ENCODE measurements around the gene CNTROB. TPM values are rescaled to one million over a fixed set of nuclear protein-coding genes. Genes with fewer than 3 reads are reported as not detected.

CNTROB gene
- total and polyA plus RNA-seq, 2 of the 4 experiments (the other 2 are of a cell fraction), result 12.7 to 26.4 TPM

DNA sequence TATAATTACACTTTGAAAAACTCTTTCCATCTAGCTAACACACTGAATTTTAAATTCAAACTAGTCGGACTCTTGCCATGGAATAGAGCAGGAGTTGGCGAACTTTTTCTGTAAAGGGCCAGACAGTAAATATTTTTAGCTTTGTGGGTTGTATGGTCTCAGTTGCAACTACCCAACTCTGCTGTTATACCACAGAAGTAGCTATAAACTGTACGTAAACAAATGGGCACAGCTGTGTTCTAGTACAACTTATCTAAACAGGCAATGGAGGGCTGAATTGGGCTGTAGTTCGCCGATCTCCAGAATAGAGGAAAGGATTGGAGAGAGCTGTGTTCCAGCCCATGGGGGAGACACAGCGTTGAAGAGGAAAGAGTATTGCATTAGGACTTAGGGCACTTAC, 8.7 kb downstream of the CNTROB start:
- Histone ChIP-seq H3K4me3 (ENCODE audit: insufficient read depth, low read depth, low read length) (no peak overlapping the region), H3K27me3 (ENCODE audit: control insufficient read depth, insufficient read depth, low read length) (no peaks in the 10 kb centered on the region), H3K23ac (ENCODE audit: low read depth, low read length) (no peak overlapping the region), H2BK20ac (ENCODE audit: low read depth, low read length) (no peak overlapping the region), H3K56ac (ENCODE audit: extremely low read depth, insufficient read depth, low read length) (no peak overlapping the region), H2BK5ac (ENCODE audit: low read depth, low read length, poor library complexity, severe bottlenecking) (no peak overlapping the region), H4K5ac (ENCODE audit: low read depth, low read length) (no peak overlapping the region), H2BK15ac (ENCODE audit: low read depth, low read length) (no peak overlapping the region), H3K9me1 (ENCODE audit: insufficient read depth, low read length) (no peaks in the 10 kb centered on the region), H3K36me3 (ENCODE audit: control insufficient read depth, insufficient read depth, low read length) (peaks cover 58% of the 10 kb centered on the region), H4K8ac (ENCODE audit: low read depth in 2 of 2, low read length in 2 of 2) (no peak overlapping the region), H3K9me3 (ENCODE audit: control insufficient read depth, insufficient read depth, low read length) (no peaks in the 10 kb centered on the region), H3K27ac (ENCODE audit: insufficient read depth, low read length) (no peak overlapping the region), H3K4me1 (ENCODE audit: control insufficient read depth, insufficient read depth, low read length) (no peaks in the 10 kb centered on the region), H3K9ac (ENCODE audit: low read depth, low read length) (no peak overlapping the region), H3K79me1 (ENCODE audit: low read depth in 1 of 2, low read length in 2 of 2) (peaks cover 6 to 16% of the 10 kb centered on the region in 2 experiments), H2AK9ac (replicated peaks; ENCODE audit: low read depth, low read length, poor library complexity) (no peak overlapping the region), H4K91ac (ENCODE audit: insufficient read depth, low read depth, low read length) (no peak overlapping the region), H2AK5ac (ENCODE audit: low read depth, low read length) (no peak overlapping the region), H4K20me1 (ENCODE audit: insufficient read depth, low read length) (no peaks in the 10 kb centered on the region), H2BK120ac (ENCODE audit: low read depth, low read length) (no peak overlapping the region), H3K4me2 (ENCODE audit: low read depth, low read length) (no peak overlapping the region), H2AFZ (replicated peaks; ENCODE audit: low read length, poor library complexity) (no peak overlapping the region), H3K18ac (ENCODE audit: low read depth, low read length) (no peak overlapping the region), H3K4ac (ENCODE audit: low read depth, low read length) (no peak overlapping the region), H3K14ac (replicated peaks; ENCODE audit: low read depth, low read length) (no peak overlapping the region)
- ChIA-PET CTCF (interaction anchor here (1.1 kb wide), 1 partner anchor 48 kb away, joined by 3 read pairs; no protein-coding TSS in a partner anchor), POLR2A (ENCODE audit: unreplicated experiment) (no interaction called here)
- TF ChIP-seq RCOR1 (IDR thresholded peaks at IDR 0.05; ENCODE audit: insufficient replicate concordance, low read length), result no peak
- TF ChIP-seq, protein P1, sequence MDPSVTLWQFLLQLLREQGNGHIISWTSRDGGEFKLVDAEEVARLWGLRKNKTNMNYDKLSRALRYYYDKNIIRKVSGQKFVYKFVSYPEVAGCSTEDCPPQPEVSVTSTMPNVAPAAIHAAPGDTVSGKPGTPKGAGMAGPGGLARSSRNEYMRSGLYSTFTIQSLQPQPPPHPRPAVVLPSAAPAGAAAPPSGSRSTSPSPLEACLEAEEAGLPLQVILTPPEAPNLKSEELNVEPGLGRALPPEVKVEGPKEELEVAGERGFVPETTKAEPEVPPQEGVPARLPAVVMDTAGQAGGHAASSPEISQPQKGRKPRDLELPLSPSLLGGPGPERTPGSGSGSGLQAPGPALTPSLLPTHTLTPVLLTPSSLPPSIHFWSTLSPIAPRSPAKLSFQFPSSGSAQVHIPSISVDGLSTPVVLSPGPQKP (IDR thresholded peaks at IDR 0.05; ENCODE audit: borderline replicate concordance, low read depth, low read length), result no peak
- no peak for TF ChIP-seq RFX5 (IDR thresholded peaks at IDR 0.05; ENCODE audit: low read depth, low read length)
- TF ChIP-seq SMC3 (IDR thresholded peaks at IDR 0.05; ENCODE audit: low read depth, low read length), result no peak
- no peak for TF ChIP-seq MXI1 (IDR thresholded peaks at IDR 0.05; ENCODE audit: borderline replicate concordance, low read depth, low read length)
- TF ChIP-seq, protein P2, sequence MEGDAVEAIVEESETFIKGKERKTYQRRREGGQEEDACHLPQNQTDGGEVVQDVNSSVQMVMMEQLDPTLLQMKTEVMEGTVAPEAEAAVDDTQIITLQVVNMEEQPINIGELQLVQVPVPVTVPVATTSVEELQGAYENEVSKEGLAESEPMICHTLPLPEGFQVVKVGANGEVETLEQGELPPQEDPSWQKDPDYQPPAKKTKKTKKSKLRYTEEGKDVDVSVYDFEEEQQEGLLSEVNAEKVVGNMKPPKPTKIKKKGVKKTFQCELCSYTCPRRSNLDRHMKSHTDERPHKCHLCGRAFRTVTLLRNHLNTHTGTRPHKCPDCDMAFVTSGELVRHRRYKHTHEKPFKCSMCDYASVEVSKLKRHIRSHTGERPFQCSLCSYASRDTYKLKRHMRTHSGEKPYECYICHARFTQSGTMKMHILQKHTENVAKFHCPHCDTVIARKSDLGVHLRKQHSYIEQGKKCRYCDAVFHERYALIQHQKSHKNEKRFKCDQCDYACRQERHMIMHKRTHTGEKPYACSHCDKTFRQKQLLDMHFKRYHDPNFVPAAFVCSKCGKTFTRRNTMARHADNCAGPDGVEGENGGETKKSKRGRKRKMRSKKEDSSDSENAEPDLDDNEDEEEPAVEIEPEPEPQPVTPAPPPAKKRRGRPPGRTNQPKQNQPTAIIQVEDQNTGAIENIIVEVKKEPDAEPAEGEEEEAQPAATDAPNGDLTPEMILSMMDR (conservative IDR thresholded peaks at IDR 0.05; ENCODE audit: low read depth, low read length), result no peak
- TF ChIP-seq MAZ (IDR thresholded peaks at IDR 0.05; ENCODE audit: borderline replicate concordance, low read depth, low read length), result no peak
- no peak for TF ChIP-seq MAFK (IDR thresholded peaks at IDR 0.05; ENCODE audit: low read depth, low read length)
- TF ChIP-seq CEBPB (IDR thresholded peaks at IDR 0.05; ENCODE audit: low read depth, low read length), result no peak
- TF ChIP-seq BHLHE40 (IDR thresholded peaks at IDR 0.05; ENCODE audit: low read depth, low read length), result no peak
- TF ChIP-seq RAD21 (IDR thresholded peaks at IDR 0.05; ENCODE audit: low read length), result no peak
- in situ Hi-C loops (cut with MboI; ENCODE audit: low sequenced_read_pairs) (no loop called here), intact Hi-C loops (cut with micrococcal nuclease) (no loop called here), dilution Hi-C loops (cut with HindIII; ENCODE audit: low sequenced_read_pairs, unreplicated experiment) (no loop called here)
- DNase-seq (no peak), ATAC-seq (ENCODE audit: low read depth) (no peak)
- WGBS, 2 experiments (ENCODE audit: extremely low coverage in 2 of 2, insufficient read length in 1 of 2), result no CpG with 5 or more reads among the region's 6 CpGs
- no TSS peak for BruUV-seq (replicated peaks)
